Thyroid gland (tissue), 4 donors: Measurements from ENCODE around the gene ST8SIA2.

Experiments
- CTCF ChIP-seq, 6 experiments: fragments of 200-600 bp in 3 of 6; fragments of 450-650 bp in 3 of 6; sonication (generic) in 3 of 6; IDR thresholded peaks; one replicate each; pipeline ENCODE4 v1.5.1; 2016 to 2019; ENCODE audit warnings: antibody characterized with exemption in 6 of 6, mild to moderate bottlenecking in 2 of 6, inconsistent platforms in 1 of 6, moderate library complexity in 1 of 6
- POLR2A ChIP-seq, 2 donors: fragments of 450-650 bp; IDR thresholded peaks; one replicate each; pipeline ENCODE4 v1.6.1; 2017; ENCODE audit warnings: antibody characterized with exemption in 2 of 2, mild to moderate bottlenecking in 2 of 2, moderate library complexity in 1 of 2

GRCh38 chr15:92480361-92480760, 86.7 kb downstream of the ST8SIA2 start:
- TF ChIP-seq CTCF (IDR thresholded peaks at IDR 0.05) (no peak), POLR2A (IDR thresholded peaks at IDR 0.05) (no peak)
